Activated naive CD4-positive, alpha-beta T cell treated with Interleukin-2 at 50 U/mL for 16 hours (primary cell): Measurements from ENCODE around the gene VANGL1.

Experiments
- DNase-seq: peaks from one replicate; pipeline ENCODE4 v3.0.0-alpha.2; 2020

Gene VANGL1

DNA sequence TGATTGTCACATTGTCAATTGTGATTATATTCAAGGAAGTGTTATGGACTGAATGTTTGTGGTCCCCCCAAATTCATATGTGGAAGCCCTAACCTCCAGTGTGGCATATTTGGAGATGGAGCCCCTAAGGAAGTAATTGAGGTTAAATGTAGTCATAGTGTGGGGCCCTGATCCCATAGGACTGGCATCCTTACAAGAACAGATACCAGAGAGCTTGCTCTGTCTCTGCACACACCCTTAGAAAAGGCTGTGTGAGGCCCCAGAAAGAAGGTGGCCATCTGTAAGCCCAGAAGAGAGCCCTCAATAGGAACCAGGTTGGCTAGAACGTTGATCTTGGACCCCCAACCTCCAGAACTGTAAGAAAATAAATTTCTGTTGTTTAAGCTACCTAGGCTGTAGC, 28.1 kb downstream of the VANGL1 start:
- no peak for DNase-seq

DNA sequence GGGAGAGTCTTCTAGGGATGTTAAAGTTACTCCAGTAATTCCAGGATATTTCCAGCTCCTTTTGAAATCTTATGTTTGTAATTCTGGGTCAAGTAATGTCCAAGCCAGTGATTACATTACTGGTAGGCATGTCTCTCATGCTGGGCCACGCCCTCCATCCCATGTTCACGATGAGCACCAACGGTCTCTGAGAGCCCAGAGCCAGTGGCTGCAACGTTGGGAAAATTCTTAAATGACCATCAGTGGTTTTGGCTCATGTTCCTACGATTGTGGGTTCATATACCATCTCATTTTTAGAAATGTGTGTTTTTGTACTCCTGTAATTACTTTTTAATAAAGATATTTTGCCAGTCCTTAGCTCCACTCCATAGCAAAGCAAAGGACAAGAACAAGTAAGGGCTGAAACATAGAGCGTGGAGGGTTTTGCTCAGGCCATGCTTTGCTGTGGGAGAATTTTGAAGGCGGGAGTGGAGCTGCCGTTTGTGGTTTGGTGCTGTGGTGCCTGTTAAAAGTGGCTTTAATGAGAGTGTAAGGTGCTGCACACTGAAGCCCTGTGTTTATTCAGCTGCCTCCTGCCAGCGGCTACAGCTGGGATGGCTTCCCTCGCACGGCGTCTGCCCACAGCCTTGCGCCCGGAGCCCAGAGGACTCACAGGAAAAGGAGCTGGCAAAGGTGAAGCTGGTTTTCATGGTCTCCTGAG, 28.9 kb downstream of the VANGL1 start:
- DNase-seq, result no peak

DNA sequence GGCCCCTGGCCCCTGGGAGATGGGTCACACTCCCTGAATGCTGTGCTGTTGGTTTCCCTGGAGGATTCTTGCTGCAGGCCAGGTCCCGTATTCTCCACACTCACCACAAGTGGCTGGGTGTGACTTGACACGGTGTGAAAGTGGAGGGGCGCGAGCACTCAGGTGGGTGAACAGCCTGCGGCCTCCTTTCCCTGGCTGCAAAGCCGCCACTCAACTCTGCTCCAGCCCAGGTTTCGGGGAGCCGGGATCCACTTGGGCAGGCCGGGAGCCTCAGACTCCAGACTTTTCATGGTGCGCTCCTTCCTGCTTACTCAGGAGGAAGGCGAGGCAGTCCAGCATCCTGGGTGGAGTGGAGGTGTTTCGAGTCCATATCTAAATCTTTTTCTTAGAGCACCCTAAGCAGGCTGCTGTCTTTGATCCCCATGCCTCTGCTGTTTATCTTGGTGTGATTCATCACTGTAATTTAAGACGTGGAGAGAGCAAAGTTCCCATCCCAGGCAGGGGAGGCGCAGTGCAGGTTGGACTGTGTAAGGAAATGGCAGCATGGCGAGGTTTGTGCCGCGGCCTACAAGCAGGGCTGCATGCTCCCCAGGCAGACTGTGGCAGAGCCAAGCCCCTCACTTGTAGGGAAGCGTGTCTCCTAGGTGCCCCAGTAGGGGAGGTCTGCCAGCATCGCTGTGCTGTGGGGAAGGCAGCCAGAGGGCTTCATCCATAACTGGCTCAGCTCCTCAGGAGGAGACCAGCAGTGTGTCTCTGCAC, 29.6 kb downstream of the VANGL1 start:
- no peak for DNase-seq

DNA sequence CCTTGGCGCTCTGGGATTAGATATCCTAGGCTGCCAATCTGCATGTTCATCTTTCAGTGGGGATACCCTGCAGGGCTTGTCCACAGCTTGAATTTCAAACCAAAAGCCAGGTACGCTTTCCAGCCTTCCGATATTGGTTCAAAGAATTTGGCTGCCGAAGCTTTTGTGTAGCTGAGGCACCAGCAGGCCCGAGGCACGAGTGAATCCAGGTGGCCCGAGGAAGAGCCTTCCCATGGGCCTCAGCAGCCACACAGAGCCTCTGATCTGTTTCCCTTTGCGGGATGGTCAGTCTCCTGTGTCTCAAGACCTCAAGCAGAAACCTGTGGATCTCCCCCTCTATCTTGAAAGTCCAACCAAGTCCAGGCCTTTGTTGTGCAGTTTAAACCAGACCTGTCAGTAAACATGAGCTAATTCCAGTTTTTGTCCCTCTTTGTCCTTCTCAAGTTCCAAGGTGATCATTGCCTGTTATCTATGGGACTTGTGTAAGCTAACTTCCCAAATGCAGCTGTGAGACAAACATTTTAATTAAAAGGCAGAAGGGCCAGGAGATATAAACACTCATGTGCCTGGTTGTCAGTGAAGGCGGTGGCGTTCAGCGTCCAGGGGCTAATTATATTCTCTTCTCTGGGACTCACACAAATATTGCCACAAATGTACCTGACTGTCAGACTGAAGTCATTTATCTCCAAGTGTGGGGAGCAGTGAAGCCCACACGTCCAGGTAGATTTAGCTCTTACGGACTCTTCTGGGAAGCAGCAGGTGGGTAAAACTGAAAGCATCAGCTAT, 30.6 kb downstream of the VANGL1 start:
- DNase-seq, result no peak

DNA sequence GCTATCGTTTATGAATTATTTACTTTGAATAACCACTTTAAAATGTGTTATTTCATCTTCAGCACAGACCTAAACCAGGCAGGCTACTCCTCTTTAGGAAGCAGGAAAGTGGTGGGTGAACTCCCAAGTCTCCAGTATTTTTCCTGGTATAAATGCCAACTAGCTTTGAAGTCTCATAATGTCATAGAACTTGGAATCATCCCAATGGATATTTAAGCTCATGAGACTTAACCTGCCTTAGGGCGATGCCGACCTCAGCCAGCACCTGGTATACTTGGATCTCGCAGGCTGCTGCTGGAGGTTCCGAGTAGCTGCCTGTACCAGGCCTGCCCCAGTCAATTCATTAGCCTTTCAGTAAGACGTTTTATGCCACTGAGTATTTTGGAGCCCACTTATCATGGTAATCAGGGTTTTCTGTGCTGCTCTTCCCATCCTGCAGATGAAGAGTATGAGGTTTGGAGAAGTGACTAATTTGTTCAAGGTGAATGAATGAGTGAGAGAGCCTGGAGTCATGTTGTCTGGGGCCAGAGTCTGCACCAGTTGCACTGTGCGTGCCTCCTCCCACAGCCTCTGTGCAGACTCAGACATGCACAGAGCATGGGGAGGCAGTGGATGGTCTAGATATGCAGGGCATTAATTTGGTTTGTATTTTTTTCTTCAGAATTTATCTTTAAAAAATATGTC, 34.9 kb downstream of the VANGL1 start:
- DNase-seq, result no peak

DNA sequence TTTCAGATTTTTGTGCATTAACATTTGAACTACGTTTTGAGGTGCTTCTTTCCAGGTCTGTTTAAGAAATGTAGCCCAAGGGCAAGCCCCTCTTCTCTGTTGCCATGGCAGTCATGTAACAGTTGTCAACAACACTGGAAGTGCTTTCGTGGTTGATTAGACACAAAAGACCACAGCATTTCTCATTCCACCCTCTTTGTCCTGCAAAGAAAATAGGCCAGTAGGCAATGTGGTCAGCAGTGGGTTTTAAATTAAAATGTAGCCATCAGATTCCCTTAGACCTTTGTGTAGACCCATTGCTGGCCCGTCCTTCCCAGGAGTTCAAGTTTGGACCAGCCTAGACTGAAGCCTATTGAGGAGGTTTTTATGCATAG, 35.4 kb downstream of the VANGL1 start:
- DNase-seq, result no peak

DNA sequence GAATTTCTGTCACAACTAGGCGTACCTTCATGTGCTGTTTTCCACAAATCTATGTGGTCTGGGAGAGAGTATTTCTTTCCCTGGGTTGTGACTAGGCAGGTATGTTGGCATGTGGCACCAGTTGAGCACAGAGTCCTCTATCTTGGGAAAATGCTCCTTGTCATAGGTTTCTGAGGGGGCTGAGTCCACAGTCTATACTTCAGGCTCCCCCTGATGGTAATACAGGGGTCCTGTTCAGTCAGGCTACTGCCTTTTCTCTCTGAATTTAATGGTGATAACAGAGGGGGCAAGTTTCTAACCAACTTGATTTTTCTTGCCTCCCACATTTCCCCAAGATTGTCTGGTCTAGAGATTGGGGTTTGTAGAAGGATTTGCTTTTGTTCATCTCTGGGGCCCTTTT, 35.8 kb downstream of the VANGL1 start:
- DNase-seq, result no peak

DNA sequence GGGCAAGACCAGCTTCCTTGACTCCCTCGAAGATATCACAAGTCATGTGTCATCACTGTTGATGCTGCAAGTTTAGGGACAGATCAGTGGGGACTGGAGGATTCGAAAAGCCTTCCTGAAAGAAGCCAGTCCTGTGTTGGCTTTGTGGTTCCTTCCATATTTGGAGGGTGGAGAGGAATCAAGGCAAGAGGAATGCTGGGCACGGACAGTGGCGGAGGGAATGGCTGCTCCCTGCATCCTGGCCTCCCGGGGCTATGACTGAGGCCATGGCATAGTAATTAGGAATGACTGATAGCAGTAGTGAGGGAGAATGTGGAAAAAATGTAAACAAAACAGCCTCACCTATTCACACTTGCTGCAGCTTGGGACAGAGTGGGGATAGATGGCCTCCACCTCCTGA, 36.4 kb downstream of the VANGL1 start:
- no peak for DNase-seq

DNA sequence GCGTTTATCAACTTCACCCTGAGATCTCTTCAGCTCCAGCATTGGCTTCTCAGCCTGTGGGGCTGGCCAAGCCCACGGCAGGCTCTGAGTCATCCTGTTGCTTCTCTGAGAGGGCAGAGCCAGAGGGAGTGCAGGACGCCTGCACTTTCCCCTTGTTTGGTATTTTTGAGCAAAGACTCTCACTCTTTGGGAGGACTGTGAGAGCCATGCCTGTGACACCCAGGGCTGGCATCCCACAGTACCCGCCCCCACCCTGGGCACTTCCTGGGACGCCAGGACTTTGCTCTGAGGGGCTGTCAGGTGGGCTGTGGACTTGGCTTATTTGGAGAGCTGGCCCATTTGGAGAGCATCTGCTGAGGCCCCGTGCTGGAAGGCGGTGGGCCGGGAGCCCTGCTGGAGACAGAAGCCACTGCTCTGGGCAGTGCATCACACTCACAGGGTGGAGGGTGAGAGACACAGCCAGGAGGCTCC, 37.4 kb downstream of the VANGL1 start:
- DNase-seq, result no peak

DNA sequence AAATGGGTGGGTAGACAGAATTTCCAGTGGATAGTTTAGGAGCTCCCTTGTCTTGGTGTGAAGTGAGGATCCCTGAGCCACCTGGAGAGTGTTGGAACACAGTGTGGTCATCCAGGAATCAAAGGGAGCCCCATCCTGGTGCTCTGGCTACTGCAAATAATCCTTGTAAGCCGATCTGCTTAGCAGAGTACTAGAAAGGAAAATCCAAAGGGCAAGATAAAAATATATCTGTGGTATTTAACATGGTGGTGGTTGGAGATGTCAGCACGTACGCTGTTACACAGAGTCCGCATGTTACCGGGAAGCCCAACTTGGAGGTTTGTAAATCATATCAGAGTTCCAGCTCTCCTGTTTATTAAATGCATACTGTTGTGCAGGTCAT, 39.0 kb downstream of the VANGL1 start:
- no peak for DNase-seq

DNA sequence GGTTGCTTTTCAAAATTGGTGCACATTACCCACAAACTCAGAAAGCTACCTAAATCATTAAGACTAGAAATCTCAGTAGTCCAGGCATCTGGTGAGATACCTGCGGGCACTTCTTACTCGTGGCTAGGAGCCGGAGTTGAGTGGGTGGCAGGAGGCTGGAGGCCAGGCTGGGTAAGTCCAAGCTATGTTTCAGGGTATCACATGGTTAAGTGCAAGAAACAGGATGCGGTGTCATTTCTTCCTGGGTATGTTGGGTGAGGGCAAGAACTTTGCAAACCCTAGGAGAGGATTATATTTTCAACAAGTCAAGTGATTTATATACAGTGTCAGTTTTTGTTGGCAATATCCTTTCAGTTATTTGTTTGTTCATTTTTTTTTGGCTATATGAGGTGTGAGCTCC, 41.0 kb downstream of the VANGL1 start:
- DNase-seq, result no peak

DNA sequence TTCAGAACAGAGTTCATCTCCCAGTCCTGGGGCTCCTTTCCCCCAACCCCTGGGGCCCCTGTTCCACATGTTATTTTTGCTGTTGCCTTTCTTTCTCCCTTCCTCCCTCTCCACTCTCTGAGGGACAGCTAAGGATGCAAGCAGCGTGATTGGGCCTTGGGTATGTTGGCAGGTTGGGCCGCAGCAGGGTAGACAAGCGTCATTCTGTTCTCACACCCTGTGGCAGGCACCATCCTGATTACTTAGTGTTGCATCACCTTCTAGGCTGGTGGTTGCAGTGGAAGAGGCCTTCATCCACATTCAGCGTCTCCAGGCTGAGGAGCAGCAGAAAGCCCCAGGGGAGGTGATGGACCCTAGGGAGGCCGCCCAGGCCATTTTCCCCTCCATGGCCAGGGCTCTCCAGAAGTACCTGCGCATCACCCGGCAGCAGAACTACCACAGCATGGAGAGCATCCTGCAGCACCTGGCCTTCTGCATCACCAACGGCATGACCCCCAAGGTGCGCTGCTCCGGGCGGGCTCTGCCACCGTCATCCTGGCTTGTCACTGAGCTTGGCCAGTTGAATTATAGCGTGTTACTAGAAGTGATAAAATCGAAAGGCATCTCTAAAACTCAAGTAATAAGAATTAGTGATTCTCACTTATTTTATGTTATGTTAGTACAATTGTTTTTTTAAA, 43.4 kb downstream of the VANGL1 start:
- DNase-seq, result no peak

DNA sequence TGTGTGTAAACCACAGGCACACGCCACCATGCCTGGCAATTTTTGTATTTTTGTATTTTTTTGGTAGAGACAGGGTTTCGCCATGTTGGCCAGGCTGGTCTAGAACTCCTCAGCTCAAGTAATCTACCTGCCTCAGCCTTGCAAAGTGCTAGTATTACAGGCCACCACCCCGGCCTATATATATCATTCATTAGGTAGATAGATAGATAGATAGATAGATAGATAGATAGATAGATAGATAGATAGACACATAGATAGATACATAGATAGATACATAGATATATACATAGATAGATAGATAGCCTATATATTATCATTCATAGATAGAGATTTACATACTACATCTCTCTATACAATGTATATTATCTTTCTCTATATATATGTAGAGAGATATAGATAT, 46.0 kb downstream of the VANGL1 start:
- no peak for DNase-seq

DNA sequence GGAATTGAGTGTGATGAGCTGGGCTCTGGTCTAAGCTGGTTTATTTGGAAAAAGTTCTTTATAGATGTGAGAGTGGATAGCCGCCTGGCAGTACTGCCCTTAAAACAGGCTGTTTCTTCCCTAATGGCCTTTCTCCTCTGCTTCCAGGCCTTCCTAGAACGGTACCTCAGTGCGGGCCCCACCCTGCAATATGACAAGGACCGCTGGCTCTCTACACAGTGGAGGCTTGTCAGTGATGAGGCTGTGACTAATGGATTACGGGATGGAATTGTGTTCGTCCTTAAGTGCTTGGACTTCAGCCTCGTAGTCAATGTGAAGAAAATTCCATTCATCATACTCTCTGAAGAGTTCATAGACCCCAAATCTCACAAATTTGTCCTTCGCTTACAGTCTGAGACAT, 49.2 kb downstream of the VANGL1 start:
- no peak for DNase-seq

DNA sequence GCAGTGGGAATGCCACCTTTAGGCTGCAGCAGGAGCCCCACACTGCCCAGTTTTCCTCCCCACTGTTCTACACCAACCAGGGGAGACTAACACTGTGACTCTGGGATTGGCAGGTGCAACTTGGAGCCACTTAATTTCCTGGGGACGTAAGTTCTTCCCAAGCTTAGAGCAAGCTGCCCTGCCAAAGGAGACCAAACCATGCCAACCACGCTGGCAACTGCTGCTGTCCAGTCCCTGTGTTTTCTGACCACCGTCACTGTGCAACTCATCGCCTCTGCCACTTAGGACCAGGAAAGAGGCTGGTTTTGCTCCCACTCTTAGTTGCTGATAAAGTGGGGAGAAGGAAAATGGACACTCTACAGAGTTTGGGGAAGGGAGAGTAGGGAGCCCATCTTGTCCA, 50.5 kb downstream of the VANGL1 start:
- DNase-seq, result no peak

DNA sequence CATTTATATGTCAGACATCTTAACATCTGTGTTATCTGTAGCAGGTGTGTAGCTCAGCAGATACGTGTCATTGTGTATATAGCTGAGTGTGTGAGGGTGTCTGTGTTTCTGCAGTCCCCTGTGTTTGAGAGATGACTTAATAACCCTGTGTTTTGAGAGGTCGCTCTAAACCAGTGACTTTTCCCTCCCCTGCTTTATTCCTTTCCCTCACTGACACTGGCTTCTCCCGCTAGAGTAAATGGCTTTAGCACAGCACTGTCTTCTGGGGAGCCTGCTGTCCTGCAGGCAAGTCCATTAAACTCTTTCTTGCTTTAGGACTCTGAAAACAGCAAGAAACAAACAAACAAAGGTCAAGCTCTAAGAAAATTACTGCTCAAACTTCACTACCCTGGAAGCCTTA, 53.0 kb downstream of the VANGL1 start:
- DNase-seq, result no peak

DNA sequence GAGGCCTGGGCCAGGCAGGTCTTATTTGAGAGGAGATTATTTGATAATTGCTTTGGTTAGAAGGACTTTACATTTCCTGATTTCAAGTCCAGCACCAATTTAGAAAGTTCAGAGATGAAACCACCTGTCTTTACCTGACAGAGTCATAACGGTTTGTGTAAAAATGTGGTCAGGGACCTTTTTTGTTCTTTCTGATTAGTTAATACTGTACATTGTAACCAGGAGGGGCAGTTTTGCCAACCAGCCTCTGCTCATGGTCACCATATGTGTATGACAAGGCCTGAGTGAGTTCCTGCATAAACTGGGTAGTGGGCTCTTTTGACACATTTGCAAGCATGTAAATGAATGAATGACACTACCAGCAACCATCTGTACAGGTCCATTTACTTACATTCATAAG, 55.8 kb downstream of the VANGL1 start:
- no peak for DNase-seq

DNA sequence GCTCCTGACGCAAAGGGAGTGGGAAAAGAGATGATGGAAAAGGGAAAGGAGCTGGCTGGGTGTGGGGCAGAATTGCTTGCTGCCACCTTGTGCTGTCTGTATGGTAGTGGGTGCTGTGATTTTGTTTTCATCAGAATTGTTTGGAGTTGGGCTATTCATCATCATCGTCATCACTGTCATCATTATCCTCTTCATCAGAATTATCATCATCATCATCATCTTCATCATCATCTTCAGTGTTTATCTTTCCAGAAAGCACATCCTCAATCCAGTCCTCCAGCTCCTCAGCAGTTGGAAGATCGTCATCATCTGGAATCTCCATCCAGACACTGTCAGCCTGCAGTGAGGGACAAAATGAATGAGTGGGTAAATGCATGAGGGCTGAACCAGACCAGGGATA, 59.3 kb downstream of the VANGL1 start:
- no peak for DNase-seq

DNA sequence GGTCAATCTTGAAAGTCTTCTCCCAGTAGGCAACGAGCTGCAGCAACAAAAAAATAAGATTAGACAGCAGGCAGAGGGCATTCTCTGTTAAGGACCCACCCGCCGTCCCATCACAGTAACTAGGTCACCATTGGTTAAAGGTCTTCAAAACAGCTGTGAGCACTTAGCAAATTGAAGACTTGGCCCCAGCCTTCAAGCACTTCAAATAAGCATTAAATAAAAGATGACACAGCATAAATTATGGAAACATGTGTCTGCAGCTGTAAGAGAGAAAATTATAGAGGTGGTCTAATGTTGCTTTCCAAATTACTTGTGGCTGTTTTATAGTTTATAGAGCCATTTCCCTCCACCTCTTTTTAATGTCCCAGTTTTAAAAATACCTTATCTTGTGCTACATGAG, 61.2 kb downstream of the VANGL1 start:
- no peak for DNase-seq

DNA sequence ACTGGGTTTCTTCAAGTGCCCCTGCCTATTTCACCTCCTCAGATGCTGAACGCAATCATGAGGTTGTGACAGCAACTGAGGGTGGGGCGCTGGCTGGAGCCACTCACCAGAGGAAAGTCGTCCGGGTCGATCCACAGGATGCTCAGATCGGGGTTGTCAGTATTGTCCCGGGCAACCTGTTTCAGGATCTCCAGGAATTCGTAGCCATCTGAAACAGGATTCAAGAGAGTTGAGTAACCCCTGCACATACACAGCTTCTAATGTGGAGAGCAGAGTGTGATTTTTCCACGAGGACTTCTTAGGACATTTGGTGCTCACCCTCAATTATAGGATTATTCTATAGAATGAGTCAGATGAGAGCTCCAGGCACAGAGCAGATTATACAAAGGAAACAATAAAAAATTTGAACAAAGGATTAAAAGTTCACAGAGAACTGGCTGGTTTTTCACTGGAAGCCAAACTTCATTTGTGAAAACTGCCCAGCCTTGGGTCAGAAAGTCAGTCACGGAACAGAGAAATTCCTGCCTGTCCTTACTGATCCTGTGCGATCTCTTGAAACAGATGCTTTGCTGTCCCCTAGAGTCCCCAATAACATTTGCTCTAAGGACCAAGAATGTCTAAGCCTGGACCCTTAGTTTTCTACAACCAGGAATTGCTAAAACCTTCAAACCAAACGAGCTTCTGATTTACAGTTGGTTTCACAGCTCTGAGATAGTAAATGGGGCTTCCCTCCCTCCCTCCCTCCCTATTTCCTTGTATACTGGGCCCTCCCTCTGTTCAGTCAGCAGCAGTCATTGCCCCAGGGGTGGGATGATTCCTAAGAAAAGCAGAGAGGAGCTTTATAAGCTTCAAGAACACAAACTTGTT, 63.5 kb downstream of the VANGL1 start:
- DNase-seq, result no peak

DNA sequence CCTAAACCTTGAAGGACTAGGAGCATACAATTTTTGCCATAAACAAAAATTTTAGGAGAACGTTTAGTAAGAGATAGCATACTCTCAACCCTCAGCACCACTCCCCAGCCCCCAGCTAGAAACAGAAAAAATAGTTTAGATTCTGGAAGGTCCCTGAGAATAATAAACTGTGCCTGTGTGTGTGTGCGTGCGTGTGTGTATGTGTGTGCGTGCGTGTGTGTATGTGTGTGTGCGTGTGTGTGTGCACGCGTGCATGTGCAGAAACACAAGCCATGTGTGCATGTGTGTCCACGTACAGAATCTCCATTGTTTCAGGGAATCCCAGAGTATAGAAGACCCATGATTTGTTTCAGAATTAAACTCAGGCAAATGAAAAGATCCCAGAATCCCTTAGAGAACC, 64.2 kb downstream of the VANGL1 start:
- no peak for DNase-seq
